Measurements from ENCODE around the gene MAP3K6. TPM values are rescaled to one million over a fixed set of nuclear protein-coding genes. Genes with fewer than 3 reads are reported as not detected.

The MAP3K6 gene
- total and polyA plus RNA-seq, 2 donors (not counting 3 experiments of a cell fraction or from before 2014, with no cell fraction given): 9.9 to 12.4 TPM

GRCh38 chr1:27394282-27394658 is 27.5 kb upstream of the MAP3K6 start:
- no peak for DNase-seq (ENCODE audit: low read depth, low spot score)
- no peaks in the 10 kb centered on the region for H3K9me1 ChIP-seq (replicated peaks; ENCODE audit: control insufficient read depth, extremely low read depth, insufficient read depth, low read length)
- no peak overlapping the region for H3K9ac ChIP-seq (replicated peaks; ENCODE audit: extremely low read depth, insufficient read depth, low read length)
- H3K79me2 ChIP-seq (ENCODE audit: control insufficient read depth, insufficient read depth, low read length): peaks cover 5% of the 10 kb centered on the region
- ChIA-PET CTCF (interaction anchor here (0.9 to 6.6 kb wide), 18 partner anchors 11 to 350 kb away, joined by 3 to 275 read pairs (median 11); partner anchors contain the start of genes AHDC1, CD164L2 and MAP3K6), POLR2A (interaction anchor here (1.1 kb wide), 1 partner anchor 28 kb away, joined by 3 read pairs; no protein-coding TSS in a partner anchor)
- no TSS peak for BruUV-seq (replicated peaks)
- dilution Hi-C loops (cut with MboI; ENCODE audit: extremely low pct_ligation_motif_present, low sequenced_read_pairs): no loop called here
- no peak overlapping the region for H3K27ac ChIP-seq (ENCODE audit: insufficient read depth, low read depth, low read length)
- intact Hi-C loops (cut with micrococcal nuclease): loop anchor here (5.0 to 10.0 kb wide), 3 partner anchors 72 to 352 kb away; partner anchors contain the start of gene TMEM222
- TF ChIP-seq FOS (IDR thresholded peaks at IDR 0.05; ENCODE audit: borderline replicate concordance, insufficient read depth, low read length) (no peak), POLR2A (IDR thresholded peaks at IDR 0.05; ENCODE audit: low read depth, low read length) (no peak), MAX (IDR thresholded peaks at IDR 0.05; ENCODE audit: insufficient read depth, insufficient read length) (no peak), MYC (IDR thresholded peaks at IDR 0.05; ENCODE audit: low read depth, low read length) (no peak), POLR2AphosphoS5 (IDR thresholded peaks at IDR 0.05; ENCODE audit: insufficient read depth, low read depth, low read length) (no peak), GATA2 (IDR thresholded peaks at IDR 0.05; ENCODE audit: insufficient read depth, insufficient read length, low read depth, low read length) (no peak), JUN (IDR thresholded peaks at IDR 0.05; ENCODE audit: borderline replicate concordance, insufficient read depth, insufficient read length, low read depth) (no peak), EZH2 (IDR thresholded peaks at IDR 0.05; ENCODE audit: borderline replicate concordance, low read depth, low read length, severe bottlenecking) (no peak), CTCF (IDR thresholded peaks at IDR 0.05; ENCODE audit: extremely low read depth in 1 of 2, insufficient read depth in 1 of 2, low read depth in 1 of 2, low read length in 2 of 2) (no peak)
- FAIRE-seq: no peak
- H3K9me3 ChIP-seq (replicated peaks; ENCODE audit: control insufficient read depth, insufficient read depth, low read length): no peaks in the 10 kb centered on the region
- H2AFZ ChIP-seq (ENCODE audit: low read depth, low read length): no peak overlapping the region
- peaks cover 16% of the 10 kb centered on the region for H3K4me1 ChIP-seq (ENCODE audit: control insufficient read depth, extremely low read depth, insufficient read depth, low read length)
- H3K4me3 ChIP-seq (replicated peaks in 1 of 3; ENCODE audit: insufficient read depth in 1 of 3, low read depth in 1 of 3, low read length in 3 of 3): no peak overlapping the region
- H3K4me2 ChIP-seq (ENCODE audit: insufficient read depth, low read length): no peak overlapping the region
- no peaks in the 10 kb centered on the region for H3K27me3 ChIP-seq (ENCODE audit: control insufficient read depth in 2 of 2, insufficient read depth in 2 of 2, low read length in 2 of 2)
- H4K20me1 ChIP-seq (replicated peaks; ENCODE audit: control insufficient read depth, extremely low read depth, insufficient read depth, low read length): no peaks in the 10 kb centered on the region
- no peaks in the 10 kb centered on the region for H3K36me3 ChIP-seq (ENCODE audit: control insufficient read depth in 2 of 2, extremely low read depth in 1 of 2, insufficient read depth in 2 of 2, low read length in 2 of 2)

Data from endothelial cell of umbilical vein (primary cell).